T1000 (cell line): ENCODE data around the gene SLC39A12.

Experiments used
- DNase-seq: peaks from one replicate; lab custom pipeline; 2025; ENCODE audit warnings: mixed read lengths; lab: John Stamatoyannopoulos, UW

SLC39A12 gene

DNA sequence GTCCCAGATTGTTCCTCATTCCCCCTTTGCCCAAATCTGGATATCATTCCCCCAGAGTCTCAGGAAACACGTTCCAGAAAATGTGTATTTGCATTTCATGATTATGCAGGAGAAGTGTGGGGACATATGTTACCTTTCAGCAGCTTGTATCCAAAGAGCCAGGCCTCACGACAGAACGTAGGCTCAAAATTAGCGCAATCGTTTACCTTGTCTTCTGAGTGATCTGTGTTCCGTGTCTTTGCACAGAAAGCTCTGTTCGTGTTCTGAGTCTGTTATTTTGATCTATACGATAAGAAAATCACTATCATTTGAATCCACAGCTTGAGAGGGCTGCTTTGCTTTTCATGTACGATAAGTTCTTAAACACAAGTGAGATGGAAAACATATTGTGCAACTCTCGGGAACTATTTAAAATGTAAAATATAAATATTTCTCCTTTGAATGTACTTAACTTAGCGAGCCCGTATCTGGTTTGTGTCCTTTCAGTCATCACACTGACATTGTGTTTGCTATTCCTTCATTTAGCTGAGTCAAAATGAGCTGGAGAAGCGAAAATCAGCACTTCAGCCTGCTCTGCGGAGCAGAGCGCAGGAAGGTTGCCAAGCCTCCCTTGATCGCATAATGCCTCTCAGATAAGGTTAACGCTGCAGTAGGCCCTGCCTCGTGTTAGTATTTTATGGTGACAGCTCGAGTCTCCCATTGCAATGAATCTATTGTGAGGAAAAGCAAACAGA lies 108.3 kb downstream of the SLC39A12 start:
- no peak for DNase-seq

DNA sequence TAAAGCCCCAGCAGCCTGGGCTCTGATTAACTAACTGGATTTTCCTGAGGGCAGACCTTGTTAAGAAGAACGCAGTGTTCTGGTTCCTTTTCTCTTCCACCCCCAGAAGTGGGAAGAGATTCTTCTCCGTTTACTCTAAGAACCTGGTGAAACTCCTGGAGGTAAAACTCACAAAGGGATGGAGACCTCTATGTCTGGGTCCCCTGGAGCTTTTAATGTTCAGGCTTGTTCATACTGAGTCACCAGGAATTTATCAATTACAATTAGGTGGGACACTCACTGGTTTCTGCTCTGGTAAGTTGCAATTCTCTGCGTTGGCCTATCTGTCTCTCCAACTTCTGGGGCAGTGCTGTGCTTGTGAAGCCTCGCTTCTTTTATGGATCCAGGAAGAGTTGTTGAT lies 115.2 kb downstream of the SLC39A12 start:
- no peak for DNase-seq

DNA sequence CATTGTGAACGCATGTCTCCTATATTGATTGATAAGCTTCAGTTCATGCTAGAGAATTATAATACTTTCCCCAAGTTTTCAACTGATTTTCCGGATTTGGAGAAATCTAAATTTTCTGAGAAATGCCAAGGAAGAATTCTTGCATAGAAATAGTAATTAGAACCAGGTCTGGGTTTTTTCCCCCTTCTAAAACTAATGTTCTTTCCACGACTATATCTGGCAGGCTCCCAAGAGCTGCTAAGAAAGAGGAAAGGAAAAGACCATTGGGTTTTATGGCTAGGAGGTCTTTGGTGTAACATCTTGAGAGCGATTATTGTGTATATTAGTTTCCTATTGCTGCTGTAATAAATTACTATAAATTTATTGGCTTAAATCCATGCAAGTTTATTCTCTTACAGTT lies 116.7 kb downstream of the SLC39A12 start:
- DNase-seq: no peak

DNA sequence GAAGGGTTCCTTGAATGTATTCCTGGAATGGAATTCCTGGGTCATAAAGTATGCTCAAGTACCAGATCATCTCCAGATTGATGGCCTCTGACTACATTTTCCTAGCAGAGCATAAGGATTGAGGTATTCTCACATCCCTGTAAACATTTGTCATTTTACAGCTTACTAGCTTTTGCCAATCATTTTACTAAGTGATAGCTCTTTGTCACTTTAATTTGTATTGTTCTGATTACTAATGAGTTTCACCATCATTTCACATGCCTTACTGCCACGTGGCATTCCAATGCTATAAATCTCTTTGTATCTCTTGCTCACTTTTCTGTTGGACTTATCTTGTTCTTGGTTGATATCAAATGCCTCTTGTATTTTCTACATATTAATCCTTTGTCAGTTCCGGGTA lies 119.9 kb downstream of the SLC39A12 start:
- no peak for DNase-seq

DNA sequence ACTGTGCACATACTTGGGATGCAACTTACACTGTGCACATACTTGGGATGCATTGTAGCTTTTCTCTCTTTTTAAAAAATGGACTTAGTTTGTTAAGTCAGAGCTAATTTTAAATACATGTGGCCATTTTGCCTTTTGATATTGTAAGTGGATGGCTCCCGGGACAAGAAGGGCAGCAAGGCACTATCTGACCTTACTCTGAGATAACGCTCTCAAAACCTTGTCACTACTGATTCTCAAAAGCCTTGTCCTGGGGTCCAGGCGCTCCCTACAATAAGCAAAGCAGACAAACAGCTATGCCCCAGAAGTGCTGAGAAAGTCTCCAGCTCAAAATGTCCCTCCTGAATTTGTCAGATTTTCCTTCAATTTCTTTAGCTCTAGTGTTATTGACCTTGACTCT lies 121.6 kb downstream of the SLC39A12 start:
- no peak for DNase-seq

DNA sequence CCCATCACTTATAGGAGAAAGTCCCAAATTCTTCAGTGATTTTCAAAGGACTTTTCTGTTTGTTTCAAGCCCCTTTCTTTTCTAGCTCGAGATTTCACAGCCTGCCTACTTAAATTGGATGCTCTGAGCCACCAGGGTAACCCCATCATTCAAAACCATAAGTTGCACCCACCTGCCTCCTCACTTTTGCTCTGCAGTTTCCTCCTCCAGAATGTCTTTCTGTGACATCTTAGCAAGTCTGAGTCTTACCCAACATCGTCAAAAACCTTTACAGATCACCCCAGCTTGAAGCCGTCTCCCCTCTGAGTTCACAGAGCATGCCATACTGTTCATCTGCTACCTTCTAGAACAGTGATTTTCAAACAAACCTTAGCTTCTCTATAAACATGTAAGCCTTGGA lies 124.2 kb downstream of the SLC39A12 start:
- DNase-seq: no peak

DNA sequence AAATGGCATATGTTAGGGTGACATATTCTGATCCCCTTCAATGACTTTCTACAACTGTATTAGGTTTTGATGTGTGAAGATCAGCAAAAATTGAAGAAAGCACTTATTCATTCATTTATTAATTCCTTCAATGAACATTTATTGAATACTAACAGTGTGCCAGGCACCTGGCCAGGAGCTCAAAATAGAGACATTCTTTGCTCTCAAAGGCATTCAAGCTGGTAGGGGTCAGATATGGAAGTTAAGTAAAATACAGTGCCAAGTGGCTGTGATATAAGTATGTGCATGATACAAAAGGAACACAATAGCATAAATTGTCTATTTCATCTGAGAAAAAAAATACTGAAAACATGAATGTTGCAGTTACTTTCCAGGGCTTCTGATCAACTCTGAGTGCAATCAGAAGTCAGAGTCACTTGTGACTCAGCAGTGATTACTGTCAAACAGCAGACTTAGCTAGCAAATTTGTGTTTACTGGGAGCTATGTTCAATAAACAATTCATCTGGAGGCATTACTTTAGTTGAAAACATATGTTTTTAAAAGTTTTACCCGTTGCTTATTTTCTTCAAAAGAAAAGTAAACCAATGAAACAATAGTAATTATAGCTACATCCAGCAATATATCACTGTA lies 128.1 kb downstream of the SLC39A12 start:
- no peak for DNase-seq

DNA sequence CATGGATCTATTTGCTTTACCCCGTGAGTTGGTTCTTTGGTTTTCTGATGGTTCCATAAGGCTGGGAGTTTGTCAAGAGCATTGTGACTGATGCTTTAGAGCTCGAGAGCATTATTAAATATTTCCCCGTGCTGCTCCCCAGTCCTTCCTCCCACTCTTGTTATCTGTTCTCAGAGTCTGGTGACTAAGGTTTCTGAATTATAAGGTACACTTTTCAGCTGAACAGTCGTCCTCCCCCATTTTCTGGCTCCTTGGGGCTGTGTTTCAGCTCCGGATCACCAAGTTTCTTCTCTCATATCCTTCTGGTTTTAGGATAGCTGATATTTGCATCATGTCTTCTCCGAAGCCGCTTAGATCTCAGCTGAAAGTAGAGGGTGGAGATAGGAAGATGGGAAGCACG lies 130.7 kb downstream of the SLC39A12 start:
- DNase-seq: no peak

DNA sequence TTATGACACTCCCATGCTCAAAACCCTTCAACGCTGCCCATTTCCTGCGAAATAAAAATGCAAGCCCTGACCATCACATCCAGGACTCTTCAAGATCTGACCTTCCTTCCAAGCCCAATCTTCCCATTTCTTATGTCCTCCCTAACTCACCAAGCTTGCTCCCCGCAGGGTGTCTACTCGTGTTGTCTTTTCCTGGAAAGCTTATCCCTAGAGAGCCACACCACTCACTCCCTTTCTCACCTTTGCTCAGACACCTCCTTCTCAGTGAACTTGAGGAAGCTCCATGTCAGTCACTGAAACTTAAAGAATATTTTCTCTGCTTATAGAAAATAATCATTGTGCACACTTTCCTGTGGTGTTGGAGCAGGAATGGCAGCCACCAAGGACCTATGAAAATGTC lies 134.1 kb downstream of the SLC39A12 start:
- no peak for DNase-seq

DNA sequence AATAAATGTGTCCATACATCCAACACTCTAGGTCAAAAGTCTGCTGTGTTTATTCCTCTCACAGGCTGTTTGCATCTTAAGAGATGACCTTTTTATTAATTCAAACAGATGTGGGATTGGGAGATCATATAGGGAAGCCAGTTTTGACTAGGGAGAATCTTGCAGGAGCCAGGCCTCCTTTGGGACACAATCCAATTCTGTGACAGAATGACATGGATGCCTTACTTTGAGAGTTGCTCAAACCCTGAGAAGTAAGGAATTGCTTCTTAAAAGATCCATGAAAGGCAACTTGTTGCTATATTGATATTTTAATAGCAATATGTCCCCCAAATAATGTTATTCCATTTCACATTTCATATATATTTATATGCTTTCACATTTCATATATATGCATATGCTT lies 135.0 kb downstream of the SLC39A12 start:
- no peak for DNase-seq

DNA sequence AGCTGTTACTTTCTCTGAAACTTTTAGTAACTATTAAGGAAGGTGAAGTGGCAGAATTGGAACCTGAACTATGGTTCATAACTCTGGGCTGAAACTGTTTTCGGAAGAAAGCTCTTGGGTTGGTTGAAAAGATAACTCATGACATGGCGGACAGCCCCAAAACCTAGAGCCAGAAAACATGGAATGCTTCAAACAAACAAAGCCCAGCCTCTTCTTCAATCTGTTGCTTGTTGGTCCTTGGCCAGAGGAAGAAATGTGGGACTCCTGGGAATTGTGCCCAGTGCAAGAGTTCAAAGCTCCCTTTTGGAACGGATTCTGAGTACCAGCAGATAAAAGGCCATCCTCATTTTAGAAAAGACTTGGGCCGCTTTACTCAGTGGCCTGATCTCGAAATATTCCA lies 135.6 kb downstream of the SLC39A12 start:
- no peak for DNase-seq
